Cardiac fibroblast (primary cell): ENCODE results near the gene PALD1.
A peak's percentile ranks its signal among the peaks of the same experiment; 100 is the strongest.

Experiments
- DNase-seq, 2 donors: peaks; one replicate each; pipeline versions ENCODE4 v3.0.0 to v3.0.0-alpha.2; 2010; ENCODE audit warnings: low read depth in 2 of 2
- H3K4me3 ChIP-seq, 2 donors: replicated peaks in 1 of 2; 1 replicate in 1 of 2; 2 replicates in 1 of 2; pipeline ENCODE4 v1.5.1; 2011; ENCODE audit warnings: low read depth in 2 of 2, low read length in 2 of 2, mild to moderate bottlenecking in 2 of 2, moderate library complexity in 1 of 2
- TF ChIP-seq, protein P1 (sequence below): IDR thresholded peaks from one replicate; pipeline ENCODE4 v1.5.1; 2011; ENCODE audit warnings: low read depth, mild to moderate bottlenecking, low read length, inconsistent platforms

The PALD1 gene

DNA sequence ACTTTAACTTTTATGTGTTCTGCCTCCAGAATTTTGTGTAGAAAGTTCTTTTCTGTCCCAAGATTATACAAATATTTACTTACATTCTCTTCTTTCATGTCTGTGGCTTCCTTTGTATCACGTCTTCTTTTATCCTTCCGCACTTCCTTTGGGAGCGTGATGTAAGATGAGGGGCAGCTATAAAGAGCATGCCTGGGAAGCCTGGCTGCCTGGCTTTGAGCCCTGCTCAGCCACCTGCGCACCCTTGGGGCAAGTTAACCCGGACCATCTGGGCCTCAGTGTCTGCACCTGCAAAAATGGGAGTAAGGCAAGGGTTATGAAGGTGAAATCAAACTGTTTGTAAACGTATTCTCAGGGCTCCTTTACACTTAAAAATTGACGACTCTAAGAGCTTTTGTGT lies 25.2 kb downstream of the PALD1 start:
- no peak overlapping the region for H3K4me3 ChIP-seq
- TF ChIP-seq, protein P1, sequence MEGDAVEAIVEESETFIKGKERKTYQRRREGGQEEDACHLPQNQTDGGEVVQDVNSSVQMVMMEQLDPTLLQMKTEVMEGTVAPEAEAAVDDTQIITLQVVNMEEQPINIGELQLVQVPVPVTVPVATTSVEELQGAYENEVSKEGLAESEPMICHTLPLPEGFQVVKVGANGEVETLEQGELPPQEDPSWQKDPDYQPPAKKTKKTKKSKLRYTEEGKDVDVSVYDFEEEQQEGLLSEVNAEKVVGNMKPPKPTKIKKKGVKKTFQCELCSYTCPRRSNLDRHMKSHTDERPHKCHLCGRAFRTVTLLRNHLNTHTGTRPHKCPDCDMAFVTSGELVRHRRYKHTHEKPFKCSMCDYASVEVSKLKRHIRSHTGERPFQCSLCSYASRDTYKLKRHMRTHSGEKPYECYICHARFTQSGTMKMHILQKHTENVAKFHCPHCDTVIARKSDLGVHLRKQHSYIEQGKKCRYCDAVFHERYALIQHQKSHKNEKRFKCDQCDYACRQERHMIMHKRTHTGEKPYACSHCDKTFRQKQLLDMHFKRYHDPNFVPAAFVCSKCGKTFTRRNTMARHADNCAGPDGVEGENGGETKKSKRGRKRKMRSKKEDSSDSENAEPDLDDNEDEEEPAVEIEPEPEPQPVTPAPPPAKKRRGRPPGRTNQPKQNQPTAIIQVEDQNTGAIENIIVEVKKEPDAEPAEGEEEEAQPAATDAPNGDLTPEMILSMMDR, result no peak
- DNase-seq, result no peak

DNA sequence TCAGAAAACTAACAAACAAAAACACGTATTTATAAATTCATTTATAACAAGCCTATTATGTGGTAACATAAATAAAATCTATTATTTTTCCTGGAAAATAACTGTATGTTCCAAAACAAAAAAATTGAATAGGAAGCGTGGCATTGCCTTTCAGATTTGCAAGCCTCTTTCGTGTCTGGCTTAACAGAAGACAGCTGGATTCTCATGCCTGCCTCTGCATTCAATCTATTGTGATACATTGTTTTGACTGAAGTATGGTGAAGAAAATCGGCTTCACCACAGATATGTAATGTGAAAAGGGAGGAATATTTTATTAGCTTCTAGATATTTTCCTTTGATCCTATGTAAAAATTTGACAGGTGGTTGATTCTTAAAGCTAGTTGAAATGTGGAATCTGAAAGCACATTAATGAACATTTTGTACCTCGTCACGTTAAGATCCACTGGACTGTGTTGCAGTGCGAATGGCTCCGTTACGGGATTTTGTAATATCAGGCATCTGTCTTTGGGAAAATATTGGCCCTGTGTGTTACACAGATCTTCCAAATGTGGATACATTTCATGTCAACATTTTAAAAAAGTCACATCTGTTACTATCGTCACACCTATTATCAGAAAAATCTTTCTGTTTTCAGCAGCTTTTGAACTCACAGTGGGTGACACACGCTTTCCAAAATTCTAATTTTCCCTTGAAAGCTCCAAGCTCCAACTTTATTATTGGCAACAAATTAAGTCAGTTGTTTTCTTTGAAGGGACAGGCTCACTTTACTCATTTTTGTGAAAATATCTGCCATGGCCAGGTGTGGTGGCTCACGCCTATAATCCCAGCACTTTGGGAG lies 26.2 kb downstream of the PALD1 start:
- TF ChIP-seq, protein P1, result no peak
- DNase-seq, result no peak
- H3K4me3 ChIP-seq, result no peak overlapping the region

DNA sequence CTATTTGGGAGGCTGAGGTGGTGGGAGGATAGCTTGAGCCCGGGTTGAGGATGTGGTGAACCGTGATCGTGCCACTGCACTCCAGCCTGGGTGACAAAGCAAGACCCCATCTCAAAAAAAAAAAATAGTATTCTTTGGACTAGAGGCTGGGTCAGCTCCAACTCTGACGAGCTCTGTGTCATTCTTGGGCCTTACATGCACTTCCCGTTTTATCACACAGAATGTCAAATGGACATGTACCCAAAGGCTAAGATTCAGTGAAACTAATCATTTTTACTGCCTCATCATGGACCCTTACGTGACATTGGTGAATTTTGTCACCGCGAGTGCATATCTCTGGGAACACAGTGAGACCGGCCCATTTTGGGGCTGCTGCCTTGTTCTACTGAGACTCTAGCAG lies 27.3 kb downstream of the PALD1 start:
- TF ChIP-seq, protein P1, result no peak
- no peak overlapping the region for H3K4me3 ChIP-seq
- DNase-seq, result no peak

DNA sequence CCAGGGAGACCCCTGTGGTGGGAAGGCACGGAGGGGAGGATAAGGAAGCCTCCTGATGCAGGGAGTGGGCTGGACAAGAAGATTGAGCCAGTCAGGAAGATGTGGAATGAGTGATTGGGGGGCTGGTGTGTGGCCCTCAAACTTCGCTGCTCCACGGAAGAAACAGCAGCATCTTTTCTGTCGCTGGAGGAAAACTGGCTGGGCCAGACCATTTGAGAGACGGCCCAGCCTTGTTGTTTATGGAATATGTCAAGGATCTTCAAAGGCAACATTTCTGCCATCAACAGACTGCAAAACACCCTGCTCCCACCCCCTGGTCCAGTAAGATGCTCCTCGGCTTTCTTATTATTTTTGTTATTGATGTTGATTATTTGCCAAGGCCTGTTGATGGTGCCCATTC lies 29.4 kb downstream of the PALD1 start:
- TF ChIP-seq, protein P1, result no peak

DNA sequence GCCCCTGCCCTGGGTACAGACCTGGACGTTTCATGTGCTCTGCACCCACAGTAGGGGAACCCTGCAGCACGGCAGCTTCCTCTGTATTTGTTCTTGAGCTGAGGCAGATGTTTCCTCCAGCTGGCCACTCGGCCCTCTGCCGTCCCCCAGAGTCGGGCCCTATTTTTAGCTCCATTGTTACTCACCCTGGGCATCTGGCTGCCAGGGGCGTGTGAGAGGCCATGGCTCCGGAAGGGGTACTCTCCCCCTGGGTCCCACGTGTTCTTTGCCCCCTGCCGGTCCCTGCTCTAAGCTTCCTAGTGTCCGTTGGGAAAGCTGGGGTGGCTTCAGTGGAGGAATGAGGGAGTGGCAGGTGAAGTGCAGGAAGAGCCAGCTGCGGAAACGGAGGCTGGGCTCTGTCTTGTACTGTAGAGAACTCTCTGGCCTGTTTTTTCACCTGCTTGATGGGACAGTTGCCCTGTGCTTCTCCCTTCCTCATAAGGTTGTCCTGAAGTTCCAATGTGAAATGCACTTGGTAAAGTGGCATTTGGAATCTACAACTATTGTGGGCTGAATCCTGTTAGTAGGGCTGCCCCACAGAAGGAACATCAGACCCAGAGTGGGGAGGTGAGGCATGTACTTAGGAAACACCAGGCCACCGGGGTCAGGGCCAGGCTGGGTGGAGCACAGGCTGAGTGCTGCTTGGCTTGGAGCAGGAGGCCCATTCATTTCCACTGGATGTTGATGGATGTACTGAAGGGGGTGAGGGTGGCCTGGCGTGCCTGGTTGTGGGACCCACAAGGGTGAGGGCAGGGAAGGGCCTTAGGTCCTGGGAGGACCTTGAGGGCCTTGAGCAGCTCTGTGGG lies 30.6 kb downstream of the PALD1 start:
- peak; percentile 40 to 48 for DNase-seq
- H3K4me3 ChIP-seq, result no peak overlapping the region
- TF ChIP-seq, protein P1, result no peak

More for the DNA sequence above, 29.4 kb downstream of the PALD1 start:
- H3K4me3 ChIP-seq, result no peak overlapping the region
- DNase-seq, result no peak

DNA sequence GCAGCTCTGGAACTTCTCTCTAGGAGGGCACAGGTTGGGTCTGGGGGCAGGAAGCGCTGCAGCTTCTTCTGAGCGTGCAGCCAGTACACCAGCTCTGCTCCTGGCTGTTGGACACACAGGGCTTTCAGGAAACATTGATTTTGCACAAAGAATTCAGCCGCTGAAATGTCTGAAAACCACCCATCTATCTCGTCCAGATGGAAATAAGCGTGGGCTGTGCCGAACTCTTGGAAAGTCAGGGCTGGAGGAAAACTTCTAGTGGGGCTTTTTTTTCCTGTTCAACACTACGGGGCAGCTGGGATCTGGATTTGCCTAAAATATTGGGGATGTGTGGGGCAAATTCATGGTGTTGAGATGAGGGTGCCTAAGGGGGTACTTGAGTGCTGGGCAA lies 31.2 kb downstream of the PALD1 start:
- no peak for DNase-seq
- H3K4me3 ChIP-seq, result no peak overlapping the region
- TF ChIP-seq, protein P1, result no peak
